Measurements from ENCODE around the gene OR2G3. TPM values are rescaled to one million over a fixed set of nuclear protein-coding genes. Genes with fewer than 3 reads are reported as not detected.

OR2G3 gene
- total RNA-seq, 1 donor = not detected

GRCh38 chr1:247638781-247639180, 33.4 kb downstream of the OR2G3 start:
- no peak overlapping the region for H3K4me3 ChIP-seq (ENCODE audit: low read depth, low read length)
- TF ChIP-seq, protein P1, sequence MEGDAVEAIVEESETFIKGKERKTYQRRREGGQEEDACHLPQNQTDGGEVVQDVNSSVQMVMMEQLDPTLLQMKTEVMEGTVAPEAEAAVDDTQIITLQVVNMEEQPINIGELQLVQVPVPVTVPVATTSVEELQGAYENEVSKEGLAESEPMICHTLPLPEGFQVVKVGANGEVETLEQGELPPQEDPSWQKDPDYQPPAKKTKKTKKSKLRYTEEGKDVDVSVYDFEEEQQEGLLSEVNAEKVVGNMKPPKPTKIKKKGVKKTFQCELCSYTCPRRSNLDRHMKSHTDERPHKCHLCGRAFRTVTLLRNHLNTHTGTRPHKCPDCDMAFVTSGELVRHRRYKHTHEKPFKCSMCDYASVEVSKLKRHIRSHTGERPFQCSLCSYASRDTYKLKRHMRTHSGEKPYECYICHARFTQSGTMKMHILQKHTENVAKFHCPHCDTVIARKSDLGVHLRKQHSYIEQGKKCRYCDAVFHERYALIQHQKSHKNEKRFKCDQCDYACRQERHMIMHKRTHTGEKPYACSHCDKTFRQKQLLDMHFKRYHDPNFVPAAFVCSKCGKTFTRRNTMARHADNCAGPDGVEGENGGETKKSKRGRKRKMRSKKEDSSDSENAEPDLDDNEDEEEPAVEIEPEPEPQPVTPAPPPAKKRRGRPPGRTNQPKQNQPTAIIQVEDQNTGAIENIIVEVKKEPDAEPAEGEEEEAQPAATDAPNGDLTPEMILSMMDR (IDR thresholded peaks at IDR 0.05; ENCODE audit: insufficient read depth, low read length) = no peak
- DNase-seq (ENCODE audit: low read depth) = no peak

- peak; percentile 1 for DNase-seq (ENCODE audit: low read depth)
- H3K4me3 ChIP-seq (ENCODE audit: low read depth, low read length) = no peak overlapping the region
- TF ChIP-seq, protein P1 (IDR thresholded peaks at IDR 0.05; ENCODE audit: insufficient read depth, low read length) = no peak
Measured at GRCh38 chr1:247639381-247639981, 34.1 kb downstream of the OR2G3 start.

DNA sequence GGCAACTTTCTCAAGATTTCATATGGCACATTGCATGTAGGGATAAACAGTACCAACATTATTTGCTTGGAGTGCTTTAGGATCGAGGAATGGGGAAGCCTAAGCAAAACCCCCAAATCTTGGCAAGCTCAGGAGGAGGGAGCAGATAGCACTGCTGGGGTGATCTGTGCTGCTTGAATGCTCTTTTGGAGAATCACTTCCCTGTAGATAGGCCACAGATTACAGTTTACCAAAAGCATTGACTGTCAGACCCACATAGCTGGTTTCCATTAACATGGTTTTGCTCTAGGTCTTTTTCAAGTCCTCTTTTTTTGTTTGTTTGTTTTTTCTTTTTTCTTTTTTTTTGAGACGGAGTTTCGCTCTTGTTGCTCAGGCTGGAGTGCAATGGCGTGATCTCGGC, 37.4 kb downstream of the OR2G3 start:
- no peak for DNase-seq (ENCODE audit: low read depth)
- TF ChIP-seq, protein P1 (IDR thresholded peaks at IDR 0.05; ENCODE audit: insufficient read depth, low read length) = no peak
- H3K4me3 ChIP-seq (ENCODE audit: low read depth, low read length) = no peak overlapping the region

DNA sequence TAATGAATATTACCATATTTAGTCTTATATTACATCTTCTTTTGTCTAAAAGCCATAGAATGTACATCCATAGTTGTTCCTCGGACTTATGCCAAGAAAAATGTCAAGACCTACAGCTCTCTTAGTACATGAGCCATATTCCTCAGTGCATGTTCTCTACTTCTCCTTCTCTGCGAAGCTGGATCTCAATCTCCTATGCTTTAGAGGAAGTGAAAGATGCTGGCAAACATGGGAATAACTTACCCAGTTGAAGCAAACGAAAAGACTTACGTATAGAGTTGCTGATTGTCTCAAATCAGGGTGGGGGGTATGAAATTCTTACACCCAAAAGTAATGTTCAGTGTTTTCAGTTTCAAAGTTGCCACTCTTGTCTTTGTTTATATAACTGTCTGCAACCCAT, 41.5 kb downstream of the OR2G3 start:
- TF ChIP-seq, protein P1 (IDR thresholded peaks at IDR 0.05; ENCODE audit: insufficient read depth, low read length) = no peak
- H3K4me3 ChIP-seq (ENCODE audit: low read depth, low read length) = no peak overlapping the region
- no peak for DNase-seq (ENCODE audit: low read depth)

- no peak overlapping the region for H3K4me3 ChIP-seq (ENCODE audit: low read depth, low read length)
- DNase-seq (ENCODE audit: low read depth) = no peak
- TF ChIP-seq, protein P1 (IDR thresholded peaks at IDR 0.05; ENCODE audit: insufficient read depth, low read length) = no peak
Measured at GRCh38 chr1:247647864-247648263, 42.5 kb downstream of the OR2G3 start.

DNA sequence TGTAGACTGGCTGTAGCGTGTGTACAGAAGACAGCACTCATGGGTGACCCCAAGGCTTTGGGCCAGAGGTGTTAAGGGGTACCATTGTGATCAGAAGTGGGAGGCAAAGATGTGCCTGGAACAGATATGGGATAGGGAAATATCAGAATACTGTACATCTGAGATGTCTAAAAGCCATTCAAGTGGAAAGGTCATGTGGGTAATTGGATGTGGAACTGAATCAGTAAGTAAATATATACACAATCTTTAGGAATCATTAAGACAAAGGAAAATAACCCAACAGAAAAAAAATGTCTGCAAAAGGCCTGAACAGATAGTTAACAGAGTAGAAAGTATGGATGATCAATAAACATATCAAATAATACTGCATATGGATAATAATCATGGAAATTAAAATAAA, 47.7 kb downstream of the OR2G3 start:
- H3K4me3 ChIP-seq (ENCODE audit: low read depth, low read length) = no peak overlapping the region
- DNase-seq (ENCODE audit: low read depth) = no peak
- TF ChIP-seq, protein P1 (IDR thresholded peaks at IDR 0.05; ENCODE audit: insufficient read depth, low read length) = no peak

Small RNAs within 50 kb of the gene (small RNA-seq; reads per million reads assigned to genes)
- gene RF00026 = not detected

Other genes starting within 250 kb of the OR2G3 start
- under 0.01 TPM in 1 of 2 replicates, not detected in the other for gene NLRP3, start 189.4 kb upstream of the OR2G3 start, total RNA-seq (ENCODE audit: low replicate concordance)
- gene OR2B11, start 147.5 kb upstream of the OR2G3 start, total RNA-seq (ENCODE audit: low replicate concordance) = not detected in 2 replicates
- not detected in 2 replicates for gene OR2C3, start 69.1 kb upstream of the OR2G3 start, total RNA-seq (ENCODE audit: low replicate concordance)
- not detected in 2 replicates for gene GCSAML, start 56.5 kb upstream of the OR2G3 start, total RNA-seq (ENCODE audit: low replicate concordance)
- not detected in 2 replicates for gene OR2G2, start 17.2 kb upstream of the OR2G3 start, total RNA-seq (ENCODE audit: low replicate concordance)
- gene OR13G1, start 74.2 kb downstream of the OR2G3 start, total RNA-seq (ENCODE audit: low replicate concordance) = not detected in 2 replicates
- gene OR6F1, start 111.1 kb downstream of the OR2G3 start, total RNA-seq (ENCODE audit: low replicate concordance) = not detected in 2 replicates
- gene OR14K1, start 133.0 kb downstream of the OR2G3 start, total RNA-seq (ENCODE audit: low replicate concordance) = not detected in 2 replicates
- not detected in 2 replicates for gene OR14A2, start 142.6 kb downstream of the OR2G3 start, total RNA-seq (ENCODE audit: low replicate concordance)
- gene OR1C1, start 155.0 kb downstream of the OR2G3 start, total RNA-seq (ENCODE audit: low replicate concordance) = not detected in 2 replicates
- not detected in 2 replicates for gene OR14A16, start 218.5 kb downstream of the OR2G3 start, total RNA-seq (ENCODE audit: low replicate concordance)
- not detected in 2 replicates for gene OR11L1, start 236.3 kb downstream of the OR2G3 start, total RNA-seq (ENCODE audit: low replicate concordance)

Data from fibroblast of the aortic adventitia (primary cell).